GM18870 (cell line): ENCODE data around the gene CADPS.

Experiments
- ATAC-seq: cut with Tn5 transposase; IDR thresholded peaks from one replicate; pipeline ENCODE4 v1.9.1; 2021; ENCODE audit warnings: moderate library complexity; ENCODE audit not compliant: unreplicated experiment

CADPS gene

GRCh38 chr3:62366126-62366484 lies 509.1 kb downstream of the CADPS start:
- ATAC-seq: no peak

GRCh38 chr3:62365391-62366125 lies 509.7 kb downstream of the CADPS start:
- ATAC-seq: no peak

DNA sequence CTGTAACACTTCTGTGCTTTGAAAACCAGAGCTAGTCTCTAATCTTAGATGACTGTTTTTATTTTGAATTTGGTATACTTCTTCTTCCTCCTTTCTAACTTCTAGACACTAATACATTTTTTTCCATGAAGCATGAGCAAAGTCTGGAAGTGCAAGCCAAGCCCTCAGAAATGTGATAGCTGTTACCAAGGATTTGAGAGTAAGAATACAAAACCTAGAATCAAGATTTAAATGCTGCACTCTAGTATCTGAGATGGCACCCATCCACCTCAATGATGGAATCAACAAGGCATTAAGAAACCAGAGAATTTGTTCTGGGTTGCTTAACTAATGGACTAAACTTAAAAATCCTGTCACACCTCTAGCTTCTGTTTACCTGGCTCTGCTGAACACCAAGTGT lies 511.0 kb downstream of the CADPS start:
- ATAC-seq: no peak

GRCh38 chr3:62363275-62363674 lies 511.9 kb downstream of the CADPS start:
- no peak for ATAC-seq

GRCh38 chr3:62361824-62362223 lies 513.4 kb downstream of the CADPS start:
- peak; percentile 19 for ATAC-seq

DNA sequence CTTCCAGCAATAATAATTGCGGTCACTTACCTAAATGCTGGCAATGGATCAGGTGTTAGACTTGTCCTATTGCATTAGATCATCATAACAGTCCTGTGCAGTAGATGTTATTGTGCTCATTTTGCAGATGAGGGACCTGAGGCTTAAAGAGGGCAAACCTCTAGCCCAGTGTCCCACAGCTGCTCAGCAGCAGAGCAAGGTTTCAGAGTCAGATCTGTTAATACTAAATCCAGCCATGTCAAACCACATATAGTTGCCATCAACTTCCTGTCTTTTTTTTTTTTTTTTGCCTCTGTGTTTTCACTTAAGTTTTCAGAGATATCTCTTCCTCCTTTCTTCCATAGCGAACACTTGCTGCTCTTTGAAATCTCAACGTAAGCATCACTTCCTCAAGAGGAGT lies 514.0 kb downstream of the CADPS start:
- ATAC-seq: peak; percentile 94

DNA sequence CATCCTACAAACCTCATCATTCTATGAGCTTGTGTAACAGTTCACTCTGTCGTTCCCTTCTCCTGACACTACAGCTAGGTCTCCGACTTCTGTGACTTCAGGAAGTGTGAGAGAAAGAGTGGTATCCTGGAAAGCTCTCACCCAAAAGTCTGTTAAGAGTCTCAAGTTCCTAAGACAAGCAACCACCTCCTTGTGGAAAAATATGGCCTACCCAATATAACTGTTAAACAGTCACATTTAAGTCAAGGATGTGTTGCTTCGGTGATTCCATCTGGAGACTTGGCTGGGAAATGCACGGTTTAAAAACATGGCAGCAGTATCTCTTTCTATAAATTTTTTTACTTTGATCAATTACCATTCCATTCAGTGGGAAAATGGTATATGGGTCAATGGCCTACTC lies 515.7 kb downstream of the CADPS start:
- no peak for ATAC-seq

GRCh38 chr3:62356356-62356755 lies 518.9 kb downstream of the CADPS start:
- no peak for ATAC-seq

- ATAC-seq: no peak
Measured at GRCh38 chr3:62355703-62356102, 519.5 kb downstream of the CADPS start.
